HEK293 (cell line): ENCODE measurements around the gene SCUBE1.

ENCODE experiments used
- CTCF ChIA-PET: fragments of 350-600 bp; formaldehyde crosslinking; extraction: SDS; loops from one replicate; lab custom pipeline; 2021; ENCODE audit warnings: antibody characterized with exemption; lab: Yijun Ruan, JAX
- POLR2A ChIA-PET: fragments of 300-600 bp; formaldehyde crosslinking; extraction: SDS; loops from one replicate; lab custom pipeline; 2020; ENCODE audit warnings: antibody characterized with exemption, inconsistent platforms; lab: Yijun Ruan, JAX
- H3K27ac ChIP-seq: fragments of 200-500 bp; sonication (Bioruptor generic); 2 replicates; pipeline ENCODE4 v1.5.1; 2014; ENCODE audit warnings: low read depth, low read length, control low read depth, inconsistent platforms; ENCODE audit errors: extremely low read depth
- H3K36me3 ChIP-seq, 2 experiments: fragments of 200-500 bp in 1 of 2; sonication (Bioruptor generic) in 1 of 2; 1 replicate in 1 of 2; 2 replicates in 1 of 2; pipeline ENCODE4 v1.5.1; 2014 to 2017; ENCODE audit warnings: inconsistent platforms in 2 of 2, low read length in 2 of 2; ENCODE audit not compliant: control insufficient read depth in 2 of 2, insufficient read depth in 1 of 2
- H3K4me1 ChIP-seq: fragments of 200-500 bp; sonication (Bioruptor generic); 2 replicates; pipeline ENCODE4 v1.5.1; 2014; ENCODE audit warnings: mild to moderate bottlenecking, low read length, inconsistent platforms; ENCODE audit not compliant: control insufficient read depth, insufficient read depth
- H3K4me3 ChIP-seq: 2 replicates; pipeline ENCODE4 v1.5.1; 2011; ENCODE audit warnings: low read depth, mild to moderate bottlenecking, control low read depth, low read length, moderate library complexity
- H3K9me3 ChIP-seq: fragments of 200-500 bp; sonication (Bioruptor generic); 2 replicates; pipeline ENCODE4 v1.5.1; 2014; ENCODE audit warnings: low read depth, low read length, inconsistent platforms; ENCODE audit not compliant: control insufficient read depth, insufficient read depth
- BCL11A ChIP-seq: fragments of 450-650 bp; formaldehyde crosslinking; IDR thresholded peaks from 2 replicates; pipeline ENCODE4 v1.5.1; 2016; ENCODE audit warnings: low read depth, missing biosample characterization, missing genetic modification characterization
- EGR2 ChIP-seq: fragments of 450-650 bp; formaldehyde crosslinking; IDR thresholded peaks from 2 replicates; pipeline ENCODE4 v1.5.1; 2016; ENCODE audit warnings: low read depth, missing biosample characterization, missing genetic modification characterization
- FEZF1 ChIP-seq: fragments of 450-650 bp; formaldehyde crosslinking; IDR thresholded peaks from 2 replicates; pipeline ENCODE4 v1.5.1; 2016; ENCODE audit warnings: missing biosample characterization, missing genetic modification characterization
- GLI4 ChIP-seq: fragments of 450-650 bp; formaldehyde crosslinking; IDR thresholded peaks from 2 replicates; pipeline ENCODE4 v1.5.1; 2016; ENCODE audit warnings: missing biosample characterization, missing genetic modification characterization
- HOXA7 ChIP-seq: sonication (generic); formaldehyde crosslinking; IDR thresholded peaks from 2 replicates; pipeline ENCODE4 v1.8.1; 2022; ENCODE audit warnings: missing genetic modification reagents, borderline replicate concordance
- OSR2 ChIP-seq: fragments of 450-650 bp; formaldehyde crosslinking; IDR thresholded peaks from 2 replicates; pipeline ENCODE4 v1.5.1; 2016; ENCODE audit warnings: missing biosample characterization, missing genetic modification characterization
- ZBTB20 ChIP-seq: fragments of 450-650 bp; formaldehyde crosslinking; IDR thresholded peaks from 2 replicates; pipeline ENCODE4 v1.5.1; 2016; ENCODE audit warnings: missing biosample characterization, missing genetic modification characterization
- ZNF112 ChIP-seq: fragments of 450-650 bp; formaldehyde crosslinking; IDR thresholded peaks from 2 replicates; pipeline ENCODE4 v1.5.0; 2017; ENCODE audit warnings: missing biosample characterization, missing genetic modification characterization
- ZNF114 ChIP-seq: fragments of 450-650 bp; formaldehyde crosslinking; IDR thresholded peaks from 2 replicates; pipeline ENCODE4 v1.5.0; 2017; ENCODE audit warnings: missing biosample characterization, missing genetic modification characterization
- ZNF132 ChIP-seq: fragments of 450-650 bp; formaldehyde crosslinking; IDR thresholded peaks from 2 replicates; pipeline ENCODE4 v1.5.1; 2017; ENCODE audit warnings: missing biosample characterization, missing genetic modification characterization, borderline replicate concordance
- ZNF138 ChIP-seq: fragments of 450-650 bp; formaldehyde crosslinking; IDR thresholded peaks from 2 replicates; pipeline ENCODE4 v1.5.1; 2016; ENCODE audit warnings: missing biosample characterization, missing genetic modification characterization, borderline replicate concordance
- ZNF239 ChIP-seq: fragments of 450-650 bp; formaldehyde crosslinking; IDR thresholded peaks from 2 replicates; pipeline ENCODE4 v1.5.1; 2016; ENCODE audit warnings: missing biosample characterization, missing genetic modification characterization
- ZNF292 ChIP-seq: fragments of 450-650 bp; formaldehyde crosslinking; IDR thresholded peaks from 2 replicates; pipeline ENCODE4 v1.5.1; 2016; ENCODE audit warnings: low read depth, missing biosample characterization, missing genetic modification characterization, borderline replicate concordance
- ZNF362 ChIP-seq: fragments of 450-650 bp; formaldehyde crosslinking; IDR thresholded peaks from 2 replicates; pipeline ENCODE4 v1.5.1; 2016; ENCODE audit warnings: missing biosample characterization, missing genetic modification characterization
- ZNF548 ChIP-seq: fragments of 450-650 bp; formaldehyde crosslinking; IDR thresholded peaks from 2 replicates; pipeline ENCODE4 v1.5.1; 2016; ENCODE audit warnings: missing biosample characterization, missing genetic modification characterization
- ZNF555 ChIP-seq: fragments of 450-650 bp; formaldehyde crosslinking; conservative IDR thresholded peaks from 2 replicates; pipeline ENCODE4 v1.5.1; 2017; ENCODE audit warnings: missing biosample characterization, mild to moderate bottlenecking, missing genetic modification characterization, inconsistent platforms
- ZNF621 ChIP-seq: fragments of 450-650 bp; formaldehyde crosslinking; IDR thresholded peaks from 2 replicates; pipeline ENCODE4 v1.5.1; 2017; ENCODE audit warnings: missing biosample characterization, missing genetic modification characterization
- ZNF654 ChIP-seq: fragments of 450-650 bp; formaldehyde crosslinking; IDR thresholded peaks from 2 replicates; pipeline ENCODE4 v1.5.1; 2016; ENCODE audit warnings: low read depth, missing biosample characterization, missing genetic modification characterization
- TF ChIP-seq, protein P1 (sequence below): fragments of 450-650 bp; formaldehyde crosslinking; IDR thresholded peaks from 2 replicates; pipeline ENCODE4 v1.5.1; 2016; ENCODE audit warnings: missing biosample characterization, missing genetic modification characterization, borderline replicate concordance
- TF ChIP-seq, protein P2 (sequence below): fragments of 450-650 bp; formaldehyde crosslinking; IDR thresholded peaks from 2 replicates; pipeline ENCODE4 v1.5.1; 2016; ENCODE audit warnings: missing biosample characterization, missing genetic modification characterization
- TF ChIP-seq, protein P3 (sequence below): fragments of 450-650 bp; formaldehyde crosslinking; IDR thresholded peaks from 2 replicates; pipeline ENCODE4 v1.5.1; 2016; ENCODE audit warnings: missing biosample characterization, missing genetic modification characterization
- TF ChIP-seq, protein P4 (sequence below): fragments of 450-650 bp; formaldehyde crosslinking; IDR thresholded peaks from 2 replicates; pipeline ENCODE4 v1.5.1; 2016; ENCODE audit warnings: missing biosample characterization, missing genetic modification characterization

Gene SCUBE1

DNA sequence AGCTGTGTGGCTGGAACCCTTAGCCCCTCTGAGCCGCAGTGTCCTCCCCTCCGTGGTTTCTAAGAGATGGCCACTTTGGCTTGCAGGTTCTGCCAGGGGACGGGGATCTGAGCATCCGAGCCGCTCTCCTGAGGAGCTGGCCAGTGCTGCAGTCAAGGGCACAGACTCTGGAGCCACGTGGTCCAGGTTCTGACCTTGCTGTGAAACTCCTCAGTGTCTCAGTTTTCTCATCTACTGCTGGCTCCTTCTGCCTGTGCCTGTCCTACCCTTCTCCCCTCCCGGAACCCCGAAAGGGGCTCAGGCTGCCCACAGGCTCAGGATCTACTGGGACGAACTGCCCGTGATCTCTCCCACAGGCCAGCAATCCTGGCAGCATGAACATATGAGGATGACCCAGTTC lies 90.9 kb downstream of the SCUBE1 start:
- POLR2A ChIA-PET: no interaction called here
- no peak overlapping the region for H3K4me3 ChIP-seq
- H3K4me1 ChIP-seq: no peaks in the 10 kb centered on the region
- CTCF ChIA-PET: interaction anchor here (0.6 to 0.8 kb wide), 2 partner anchors 83 to 95 kb away, joined by 3 read pairs; no protein-coding TSS in a partner anchor
- no peak overlapping the region for H3K27ac ChIP-seq
- TF ChIP-seq ZNF138 (tag by site-specific recombination) (no peak), HOXA7 (CRISPR knock-in tag) (no peak), ZNF548 (tag by site-specific recombination) (no peak), EGR2 (tag by site-specific recombination) (no peak), FEZF1 (tag by site-specific recombination) (no peak), ZNF112 (tag by site-specific recombination) (no peak)
- TF ChIP-seq, protein P1, sequence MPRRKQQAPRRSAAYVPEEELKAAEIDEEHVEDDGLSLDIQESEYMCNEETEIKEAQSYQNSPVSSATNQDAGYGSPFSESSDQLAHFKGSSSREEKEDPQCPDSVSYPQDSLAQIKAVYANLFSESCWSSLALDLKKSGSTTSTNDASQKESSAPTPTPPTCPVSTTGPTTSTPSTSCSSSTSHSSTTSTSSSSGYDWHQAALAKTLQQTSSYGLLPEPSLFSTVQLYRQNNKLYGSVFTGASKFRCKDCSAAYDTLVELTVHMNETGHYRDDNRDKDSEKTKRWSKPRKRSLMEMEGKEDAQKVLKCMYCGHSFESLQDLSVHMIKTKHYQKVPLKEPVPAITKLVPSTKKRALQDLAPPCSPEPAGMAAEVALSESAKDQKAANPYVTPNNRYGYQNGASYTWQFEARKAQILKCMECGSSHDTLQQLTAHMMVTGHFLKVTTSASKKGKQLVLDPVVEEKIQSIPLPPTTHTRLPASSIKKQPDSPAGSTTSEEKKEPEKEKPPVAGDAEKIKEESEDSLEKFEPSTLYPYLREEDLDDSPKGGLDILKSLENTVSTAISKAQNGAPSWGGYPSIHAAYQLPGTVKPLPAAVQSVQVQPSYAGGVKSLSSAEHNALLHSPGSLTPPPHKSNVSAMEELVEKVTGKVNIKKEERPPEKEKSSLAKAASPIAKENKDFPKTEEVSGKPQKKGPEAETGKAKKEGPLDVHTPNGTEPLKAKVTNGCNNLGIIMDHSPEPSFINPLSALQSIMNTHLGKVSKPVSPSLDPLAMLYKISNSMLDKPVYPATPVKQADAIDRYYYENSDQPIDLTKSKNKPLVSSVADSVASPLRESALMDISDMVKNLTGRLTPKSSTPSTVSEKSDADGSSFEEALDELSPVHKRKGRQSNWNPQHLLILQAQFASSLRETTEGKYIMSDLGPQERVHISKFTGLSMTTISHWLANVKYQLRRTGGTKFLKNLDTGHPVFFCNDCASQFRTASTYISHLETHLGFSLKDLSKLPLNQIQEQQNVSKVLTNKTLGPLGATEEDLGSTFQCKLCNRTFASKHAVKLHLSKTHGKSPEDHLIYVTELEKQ (tag by site-specific recombination): no peak
- TF ChIP-seq, protein P2, sequence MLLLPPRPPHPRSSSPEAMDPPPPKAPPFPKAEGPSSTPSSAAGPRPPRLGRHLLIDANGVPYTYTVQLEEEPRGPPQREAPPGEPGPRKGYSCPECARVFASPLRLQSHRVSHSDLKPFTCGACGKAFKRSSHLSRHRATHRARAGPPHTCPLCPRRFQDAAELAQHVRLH (tag by site-specific recombination): no peak
- TF ChIP-seq, all 188 proteins: peak for 0
- no peaks in the 10 kb centered on the region for H3K36me3 ChIP-seq
- no peaks in the 10 kb centered on the region for H3K9me3 ChIP-seq

DNA sequence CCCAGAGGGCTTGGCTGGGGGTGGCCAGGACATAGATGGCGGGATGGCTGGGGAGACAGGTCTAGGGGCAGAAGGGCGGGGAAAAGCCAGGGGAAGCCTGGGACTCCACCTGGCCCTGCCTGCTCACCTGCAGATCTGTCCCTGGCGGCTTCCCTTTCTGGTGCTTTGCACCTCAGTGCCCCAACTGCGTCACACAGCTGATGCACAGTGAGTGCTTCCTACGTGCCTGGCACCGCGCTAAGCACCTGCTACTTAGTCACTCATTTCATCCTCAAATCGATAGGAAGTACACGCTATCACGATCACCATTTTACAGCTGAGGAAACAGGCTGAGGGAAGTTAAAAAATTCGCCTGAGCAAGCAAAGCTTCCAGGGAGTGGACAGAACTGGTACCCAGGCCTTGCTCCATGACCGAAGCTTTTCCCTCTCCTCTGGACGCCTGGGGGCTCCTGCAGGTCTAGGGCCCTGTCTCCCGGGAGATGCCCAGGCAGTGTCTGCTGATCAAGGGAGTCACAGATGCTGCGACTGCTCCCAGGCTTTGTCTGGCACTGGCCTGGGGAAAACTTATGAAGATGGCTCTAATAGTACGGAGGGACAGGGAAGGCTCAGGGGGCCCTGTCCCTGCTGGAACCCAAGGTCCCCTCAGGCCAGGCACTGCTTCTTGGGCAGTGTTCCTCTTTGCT lies 93.2 kb downstream of the SCUBE1 start:
- CTCF ChIA-PET: interaction anchor here (0.6 to 1.4 kb wide), 4 partner anchors 14 to 22 kb away, joined by 3 to 7 read pairs (median 4); no protein-coding TSS in a partner anchor
- Histone ChIP-seq H3K27ac (no peak overlapping the region), H3K36me3 (no peaks in the 10 kb centered on the region), H3K4me1 (no peaks in the 10 kb centered on the region), H3K9me3 (no peaks in the 10 kb centered on the region), H3K4me3 (no peak overlapping the region)
- POLR2A ChIA-PET: interaction anchor here (1.5 kb wide), 1 partner anchor 10 kb away, joined by 3 read pairs; no protein-coding TSS in a partner anchor
- TF ChIP-seq ZNF239 (tag by site-specific recombination) (no peak), ZNF621 (tag by site-specific recombination) (no peak), GLI4 (tag by site-specific recombination) (no peak), BCL11A (no peak), ZNF114 (tag by site-specific recombination) (no peak), ZNF555 (tag by site-specific recombination) (no peak), ZNF654 (no peak), ZBTB20 (tag by site-specific recombination) (no peak), ZNF362 (tag by site-specific recombination) (no peak), ZNF132 (tag by site-specific recombination) (no peak), OSR2 (tag by site-specific recombination) (no peak), ZNF292 (tag by site-specific recombination) (no peak)
- TF ChIP-seq, protein P3, sequence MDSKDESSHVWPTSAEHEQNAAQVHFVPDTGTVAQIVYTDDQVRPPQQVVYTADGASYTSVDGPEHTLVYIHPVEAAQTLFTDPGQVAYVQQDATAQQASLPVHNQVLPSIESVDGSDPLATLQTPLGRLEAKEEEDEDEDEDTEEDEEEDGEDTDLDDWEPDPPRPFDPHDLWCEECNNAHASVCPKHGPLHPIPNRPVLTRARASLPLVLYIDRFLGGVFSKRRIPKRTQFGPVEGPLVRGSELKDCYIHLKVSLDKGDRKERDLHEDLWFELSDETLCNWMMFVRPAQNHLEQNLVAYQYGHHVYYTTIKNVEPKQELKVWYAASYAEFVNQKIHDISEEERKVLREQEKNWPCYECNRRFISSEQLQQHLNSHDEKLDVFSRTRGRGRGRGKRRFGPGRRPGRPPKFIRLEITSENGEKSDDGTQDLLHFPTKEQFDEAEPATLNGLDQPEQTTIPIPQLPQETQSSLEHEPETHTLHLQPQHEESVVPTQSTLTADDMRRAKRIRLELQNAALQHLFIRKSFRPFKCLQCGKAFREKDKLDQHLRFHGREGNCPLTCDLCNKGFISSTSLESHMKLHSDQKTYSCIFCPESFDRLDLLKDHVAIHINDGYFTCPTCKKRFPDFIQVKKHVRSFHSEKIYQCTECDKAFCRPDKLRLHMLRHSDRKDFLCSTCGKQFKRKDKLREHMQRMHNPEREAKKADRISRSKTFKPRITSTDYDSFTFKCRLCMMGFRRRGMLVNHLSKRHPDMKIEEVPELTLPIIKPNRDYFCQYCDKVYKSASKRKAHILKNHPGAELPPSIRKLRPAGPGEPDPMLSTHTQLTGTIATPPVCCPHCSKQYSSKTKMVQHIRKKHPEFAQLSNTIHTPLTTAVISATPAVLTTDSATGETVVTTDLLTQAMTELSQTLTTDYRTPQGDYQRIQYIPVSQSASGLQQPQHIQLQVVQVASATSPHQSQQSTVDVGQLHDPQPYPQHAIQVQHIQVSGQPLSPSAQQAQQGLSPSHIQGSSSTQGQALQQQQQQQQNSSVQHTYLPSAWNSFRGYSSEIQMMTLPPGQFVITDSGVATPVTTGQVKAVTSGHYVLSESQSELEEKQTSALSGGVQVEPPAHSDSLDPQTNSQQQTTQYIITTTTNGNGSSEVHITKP (tag by site-specific recombination): no peak
- TF ChIP-seq, protein P4, sequence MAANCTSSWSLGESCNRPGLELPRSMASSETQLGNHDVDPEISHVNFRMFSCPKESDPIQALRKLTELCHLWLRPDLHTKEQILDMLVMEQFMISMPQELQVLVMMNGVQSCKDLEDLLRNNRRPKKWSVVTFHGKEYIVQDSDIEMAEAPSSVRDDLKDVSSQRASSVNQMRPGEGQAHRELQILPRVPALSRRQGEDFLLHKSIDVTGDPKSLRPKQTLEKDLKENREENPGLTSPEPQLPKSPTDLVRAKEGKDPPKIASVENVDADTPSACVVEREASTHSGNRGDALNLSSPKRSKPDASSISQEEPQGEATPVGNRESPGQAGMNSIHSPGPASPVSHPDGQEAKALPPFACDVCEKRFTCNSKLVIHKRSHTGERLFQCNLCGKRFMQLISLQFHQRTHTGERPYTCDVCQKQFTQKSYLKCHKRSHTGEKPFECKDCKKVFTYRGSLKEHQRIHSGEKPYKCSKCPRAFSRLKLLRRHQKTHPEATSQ (tag by site-specific recombination): no peak
